NCI-H774 (cell line): Measurements from ENCODE around the gene LZTR1.
"Not testable (repeated sequence)": the region's sequence is repeated elsewhere in the genome, so short reads cannot be mapped to it uniquely, and the experiment has no call there.

ENCODE experiments used
- DNase-seq: peaks from one replicate; lab custom pipeline; 2025; lab: John Stamatoyannopoulos, UW

Gene LZTR1

GRCh38 chr22:21033895-21034294, 51.8 kb downstream of the LZTR1 start:
- DNase-seq: no peak

GRCh38 chr22:21034989-21035388, 52.9 kb downstream of the LZTR1 start:
- DNase-seq: no peak

GRCh38 chr22:21038405-21038804, 56.3 kb downstream of the LZTR1 start:
- no peak for DNase-seq

GRCh38 chr22:21039158-21039557, 57.1 kb downstream of the LZTR1 start:
- DNase-seq: not testable (repeated sequence)

- no peak for DNase-seq
These were observed 59.8 kb downstream of the LZTR1 start for GRCh38 chr22:21041937-21042336.

GRCh38 chr22:21042978-21043859, 61.1 kb downstream of the LZTR1 start:
- DNase-seq: no peak

- no peak for DNase-seq
These were observed 61.9 kb downstream of the LZTR1 start for GRCh38 chr22:21043860-21044535.

- DNase-seq: no peak
These were observed 63.0 kb downstream of the LZTR1 start for GRCh38 chr22:21044931-21045584.

- peak; percentile 90 for DNase-seq
These were observed 63.6 kb downstream of the LZTR1 start, which contains the start of gene LRRC74B for GRCh38 chr22:21045585-21046294. TSS of gene LRRC74B (plus strand) at chr22:21045946. CDS start at chr22:21045987, 41 bp downstream.

GRCh38 chr22:21047035-21047661, 65.1 kb downstream of the LZTR1 start:
- no peak for DNase-seq

GRCh38 chr22:21047730-21048129, 65.6 kb downstream of the LZTR1 start:
- DNase-seq: peak; percentile 57

GRCh38 chr22:21048448-21048847, 66.4 kb downstream of the LZTR1 start:
- DNase-seq: not testable (repeated sequence)
